HG03469 (cell line): ENCODE measurements around the gene IGF2BP2.
A peak's percentile ranks its signal among the peaks of the same experiment; 100 is the strongest.
"Not testable (repeated sequence)": the region's sequence is repeated elsewhere in the genome, so short reads cannot be mapped to it uniquely, and the experiment has no call there.

ENCODE experiments used
- ATAC-seq: cut with Tn5 transposase; IDR thresholded peaks from one replicate; pipeline ENCODE4 v1.9.1; 2021; ENCODE audit warnings: mild to moderate bottlenecking, moderate library complexity, moderate number of reproducible peaks; ENCODE audit not compliant: unreplicated experiment

Gene IGF2BP2

DNA sequence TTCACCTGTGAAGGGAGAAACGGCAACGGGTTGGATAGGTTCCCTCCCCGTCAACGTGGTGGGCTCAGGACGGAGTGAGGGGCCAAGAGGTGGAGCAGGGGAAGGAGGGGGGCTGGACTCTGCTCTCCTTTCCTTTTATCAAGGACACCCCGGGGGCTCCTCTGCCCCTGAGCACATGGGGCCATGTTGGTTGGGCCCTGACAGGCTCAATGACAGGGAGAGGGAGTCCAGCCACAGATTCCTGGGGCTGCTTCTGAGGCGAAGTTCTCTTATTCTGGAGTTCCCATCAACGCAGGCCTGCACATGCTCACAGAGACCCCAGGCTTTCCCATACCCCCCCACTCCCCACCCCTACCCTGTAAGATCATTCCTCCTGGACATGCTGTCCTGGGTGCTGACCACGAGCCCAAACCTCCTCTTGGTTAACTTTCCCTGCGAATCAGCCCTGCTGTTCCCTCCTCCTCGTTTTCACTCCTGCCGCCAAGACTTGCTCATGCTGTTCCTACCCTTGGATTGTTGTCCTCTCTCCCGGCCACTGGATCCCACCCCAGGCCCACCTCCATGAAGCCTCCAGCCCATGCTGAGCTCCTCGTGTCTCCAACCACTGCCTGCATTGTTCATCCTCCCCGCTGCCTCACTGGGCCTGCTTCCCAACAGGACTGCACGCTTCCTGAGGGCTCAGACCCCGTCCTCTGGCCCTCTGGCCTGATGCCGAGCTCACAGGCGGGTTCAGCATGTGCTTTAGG, 177.5 kb downstream of the IGF2BP2 start:
- ATAC-seq = no peak

DNA sequence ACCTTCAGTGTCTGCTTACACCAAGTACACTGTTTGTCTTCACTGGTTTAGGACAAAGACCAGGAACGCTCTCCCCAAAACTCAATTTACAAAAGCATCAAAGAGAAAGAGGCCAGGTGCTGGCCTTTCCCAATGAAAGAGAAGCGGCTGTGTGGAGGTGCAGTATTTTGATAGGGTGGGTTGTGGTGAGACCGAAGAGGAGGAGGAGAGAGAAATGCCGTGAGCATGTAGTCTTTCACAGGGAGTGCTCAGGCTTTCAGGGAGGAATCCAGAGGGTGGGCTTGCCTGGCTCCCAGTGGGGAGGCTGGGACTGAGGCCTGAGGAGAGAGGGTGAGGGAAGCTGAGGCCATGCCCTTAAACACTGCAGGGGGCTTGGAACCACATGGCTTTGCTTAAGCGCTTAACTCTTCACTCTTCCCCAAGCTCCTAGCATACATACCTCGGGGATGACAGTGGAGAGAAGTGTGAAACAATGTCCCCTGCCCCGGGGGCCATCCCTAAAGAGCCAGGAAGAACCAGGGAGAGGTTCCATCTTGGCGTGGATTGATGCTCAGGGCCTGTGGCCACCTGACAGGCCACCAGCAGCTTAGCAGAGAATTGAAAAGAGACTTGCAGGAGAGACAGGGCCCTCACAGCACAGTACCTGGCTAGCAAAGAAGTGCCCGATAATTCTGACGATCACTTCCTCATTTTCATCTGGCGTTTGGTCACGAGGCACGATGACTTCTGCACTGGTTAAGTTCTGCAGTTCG, 178.3 kb downstream of the IGF2BP2 start:
- ATAC-seq = no peak

DNA sequence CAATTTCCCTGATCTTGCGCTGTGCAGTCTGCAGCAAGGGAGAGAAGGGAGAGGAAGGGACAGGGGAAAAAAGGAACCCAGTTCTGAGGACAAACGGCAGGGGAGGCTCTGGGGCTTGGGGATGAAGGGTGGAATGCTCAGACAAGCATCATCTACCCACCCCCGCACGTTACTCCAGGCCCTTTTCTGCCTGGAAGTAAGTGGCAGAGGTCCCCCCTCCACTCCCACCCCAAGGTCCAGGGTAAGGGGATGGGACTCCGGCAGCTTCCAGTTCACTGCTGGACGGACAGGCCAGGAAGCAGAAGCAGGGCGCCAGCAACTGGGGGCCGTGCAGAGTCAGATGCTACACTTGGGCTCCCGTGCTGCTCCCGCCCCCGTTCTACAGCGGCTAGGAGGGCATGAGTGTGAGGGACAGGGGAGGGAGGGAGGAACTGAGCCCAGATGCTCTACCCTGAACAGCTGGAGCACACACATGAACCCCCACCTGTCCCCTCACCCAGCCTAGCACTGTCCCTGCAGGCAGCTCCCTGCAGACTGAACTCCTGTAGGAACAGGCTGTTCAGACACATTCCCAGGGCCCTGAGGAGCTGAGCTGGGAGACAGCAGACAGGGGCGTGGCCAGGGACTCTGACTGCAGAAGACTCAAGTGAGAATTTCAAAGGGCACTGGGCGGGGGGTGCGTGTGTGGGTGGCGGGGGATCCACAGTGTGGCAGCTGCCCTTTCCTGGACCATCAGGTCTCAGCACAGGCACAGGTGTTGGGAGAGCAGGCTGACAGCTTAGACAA, 179.1 kb downstream of the IGF2BP2 start:
- ATAC-seq = no peak

DNA sequence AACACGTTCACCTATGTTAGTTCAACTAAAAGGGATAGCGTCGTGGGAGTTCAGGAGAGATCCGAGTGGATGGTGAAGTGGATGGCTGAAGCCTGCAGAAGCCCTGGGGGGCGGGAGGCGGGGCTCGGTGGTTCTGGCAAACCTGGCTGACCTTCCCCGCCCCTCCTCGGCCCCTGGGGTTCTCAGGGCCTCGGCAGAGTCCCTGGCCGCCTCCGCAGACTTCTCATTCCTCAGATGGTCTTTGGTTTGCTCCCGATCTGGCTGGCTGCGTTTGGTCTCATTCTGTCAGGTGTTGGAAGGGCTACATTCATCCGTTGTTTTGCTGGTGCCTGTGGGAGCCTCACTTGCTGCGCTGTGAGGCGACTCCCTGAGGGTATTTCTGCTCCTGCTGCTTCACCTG, 179.7 kb downstream of the IGF2BP2 start:
- ATAC-seq = not testable (repeated sequence)

DNA sequence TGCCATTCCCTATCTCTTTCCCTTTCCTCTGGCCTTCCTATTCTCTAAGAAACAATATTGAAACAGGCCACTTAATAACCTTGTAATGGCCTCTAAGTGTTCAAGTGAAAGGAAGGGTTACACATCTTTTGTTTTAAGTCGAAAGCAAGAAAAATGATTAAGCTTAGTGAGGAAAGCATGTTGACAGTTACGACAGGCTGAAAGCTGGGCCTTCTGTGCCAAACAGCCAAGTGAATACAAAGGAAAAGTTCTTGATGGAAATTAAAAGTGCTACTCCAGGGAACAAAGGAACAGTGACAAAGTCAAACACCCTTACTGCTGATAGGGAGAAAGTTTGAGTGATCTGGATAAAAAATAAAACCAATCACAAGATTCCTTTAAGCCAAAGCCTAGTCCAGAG, 184.5 kb downstream of the IGF2BP2 start:
- ATAC-seq = no peak

DNA sequence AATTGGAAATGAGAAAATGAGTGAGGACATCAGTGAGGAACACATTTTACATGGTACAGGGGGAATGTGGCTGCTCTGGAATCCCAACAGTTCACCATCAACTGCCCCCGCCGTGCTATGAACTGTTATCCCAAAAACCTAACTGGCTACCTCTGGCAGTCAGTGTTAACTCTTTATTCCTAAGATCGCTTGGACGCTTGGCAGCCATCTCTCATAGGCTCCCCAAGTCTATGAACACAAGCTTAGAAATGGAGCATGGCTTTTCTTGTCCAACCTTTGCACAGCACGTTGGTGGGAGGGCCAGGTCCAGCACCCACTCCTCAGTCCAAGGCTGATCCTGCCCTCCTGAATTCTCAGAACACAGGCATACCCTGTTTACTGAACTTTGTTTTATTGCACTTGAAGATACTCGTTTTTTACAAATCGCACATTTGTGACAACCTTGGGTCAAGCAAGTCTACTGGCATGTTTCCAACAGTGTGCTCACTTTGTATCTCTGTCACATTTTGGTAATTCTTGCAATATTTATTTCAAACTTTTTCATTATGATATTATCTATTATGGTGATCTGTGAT, 185.1 kb downstream of the IGF2BP2 start:
- ATAC-seq = no peak

DNA sequence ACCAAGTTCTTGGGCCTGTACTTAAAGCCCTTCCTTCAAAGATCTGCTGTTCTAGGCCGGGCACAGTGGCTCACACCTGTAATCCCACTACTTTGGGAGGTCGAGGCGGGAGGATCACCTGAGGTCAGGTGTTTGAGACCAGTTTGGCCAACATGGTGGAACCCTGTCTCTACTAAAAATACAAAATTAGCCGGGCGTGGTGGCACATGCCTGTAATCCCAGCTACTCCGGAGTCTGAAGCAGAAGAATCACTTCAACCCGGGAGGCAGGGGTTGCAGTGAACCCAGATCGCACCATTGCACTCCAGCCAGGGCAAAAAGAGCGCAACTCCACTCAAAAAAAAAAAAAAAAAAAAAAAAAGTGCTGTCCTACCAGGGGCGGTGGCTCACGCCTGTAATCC, 186.2 kb downstream of the IGF2BP2 start:
- not testable (repeated sequence) for ATAC-seq

DNA sequence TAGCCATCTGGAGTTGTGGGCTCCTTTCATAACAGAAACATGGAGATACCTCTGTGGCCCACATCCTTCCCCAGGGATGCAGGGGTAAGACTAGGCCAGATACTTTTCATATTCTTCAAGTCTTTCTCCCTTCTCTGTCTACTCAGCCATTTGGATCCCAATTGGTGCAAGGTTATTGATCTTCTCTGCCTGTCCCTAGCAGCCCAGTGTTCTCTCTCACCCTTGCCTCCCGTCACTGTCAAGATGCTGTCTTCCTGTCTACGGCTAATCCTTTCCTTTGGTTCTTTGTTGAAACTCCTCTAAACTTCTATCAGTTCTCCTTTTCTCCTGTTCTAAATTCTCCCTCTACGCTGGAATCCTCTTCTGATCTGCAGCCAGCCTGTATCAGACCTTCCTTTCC, 187.5 kb downstream of the IGF2BP2 start:
- no peak for ATAC-seq

DNA sequence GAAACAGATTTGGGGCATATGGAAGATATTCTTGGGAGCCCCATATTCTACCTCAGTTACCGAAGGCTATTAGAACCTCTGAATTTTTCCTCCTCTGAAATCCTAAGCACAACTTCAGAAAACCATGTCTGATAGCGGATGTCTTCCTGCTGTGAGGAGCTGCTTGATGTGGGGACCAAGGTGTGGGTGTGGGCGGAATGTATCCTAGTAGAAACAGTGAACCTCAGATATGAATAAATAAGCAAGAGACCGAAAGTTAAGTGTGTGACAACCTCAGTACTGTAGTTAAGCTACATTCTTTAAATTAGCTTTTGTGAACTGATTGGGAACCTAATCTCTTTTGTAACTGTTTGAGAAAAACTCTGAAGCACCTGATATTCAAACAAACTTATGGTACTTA, 191.8 kb downstream of the IGF2BP2 start:
- no peak for ATAC-seq

DNA sequence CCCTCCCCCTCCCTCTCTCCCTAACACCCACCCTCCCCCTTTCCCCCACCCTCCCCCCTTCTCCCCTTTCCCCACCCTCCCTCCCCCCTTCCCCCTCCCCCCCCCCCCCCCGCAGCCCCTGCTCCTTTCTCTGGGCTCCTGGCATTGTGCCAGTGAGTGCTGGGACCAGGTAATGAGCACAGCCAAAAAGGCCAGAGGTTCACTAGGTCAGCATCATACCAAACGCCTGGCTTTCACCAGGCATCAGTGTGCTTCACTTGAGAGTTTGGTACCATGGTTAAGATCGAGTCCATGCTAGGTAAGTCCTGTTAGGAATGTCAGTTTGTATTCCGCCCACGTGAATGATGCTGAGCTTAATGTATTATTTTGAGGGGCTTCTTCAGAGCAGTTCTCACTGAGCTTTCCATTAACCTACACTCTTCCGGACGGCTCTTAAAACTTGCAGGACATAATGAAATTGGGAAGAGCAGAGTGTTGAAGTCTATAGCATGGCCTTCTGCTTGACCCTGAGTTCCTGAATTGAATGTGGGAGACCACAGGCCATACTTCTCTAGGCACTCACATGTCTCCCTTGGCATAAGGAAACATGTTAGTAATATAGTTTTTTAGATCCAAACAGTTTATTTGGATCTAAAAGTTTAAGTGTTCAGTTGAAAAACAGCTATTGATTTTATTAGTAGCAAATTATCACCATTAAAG, 193.2 kb downstream of the IGF2BP2 start:
- ATAC-seq = no peak

DNA sequence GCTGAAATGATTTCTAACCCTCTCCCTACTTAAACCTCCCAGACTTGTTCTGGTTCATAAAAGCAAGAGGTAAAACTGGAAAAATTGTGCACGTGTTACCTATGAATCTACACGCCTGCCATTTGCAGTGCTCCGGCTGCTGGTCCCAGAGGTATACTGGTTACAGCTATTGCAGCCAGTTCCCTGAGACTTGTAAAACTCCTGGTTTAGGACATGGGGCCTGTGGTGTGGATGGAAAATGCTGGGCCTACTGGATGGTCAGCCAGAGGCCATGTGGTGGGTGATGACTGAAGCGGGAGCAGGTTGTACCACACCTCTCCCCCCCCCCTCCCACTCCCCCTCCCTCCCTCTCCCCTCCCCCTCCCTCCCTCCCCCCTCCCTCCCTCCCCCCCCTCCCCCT, 193.7 kb downstream of the IGF2BP2 start:
- ATAC-seq = no peak

DNA sequence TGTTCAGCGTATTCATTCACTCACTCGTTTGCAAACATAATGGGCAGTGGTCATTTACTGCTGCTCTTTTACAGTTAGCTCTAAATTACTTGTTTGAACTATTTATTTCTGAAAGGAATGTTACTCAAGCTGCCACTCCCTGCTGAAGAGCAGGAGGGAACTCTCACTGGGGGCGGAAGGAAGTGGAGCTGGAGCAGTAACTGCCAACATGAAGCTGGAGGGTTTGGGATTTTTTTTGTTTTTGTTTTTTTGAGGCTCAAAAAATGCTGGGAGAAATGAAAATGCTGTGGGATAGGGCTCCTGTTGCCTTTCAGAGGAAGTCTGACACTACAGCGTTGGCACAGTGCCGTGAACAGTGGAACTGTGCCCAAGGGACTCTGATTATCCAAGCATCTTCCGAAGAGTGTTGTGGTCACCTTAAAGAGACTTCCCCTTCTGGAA, 194.6 kb downstream of the IGF2BP2 start:
- no peak for ATAC-seq

DNA sequence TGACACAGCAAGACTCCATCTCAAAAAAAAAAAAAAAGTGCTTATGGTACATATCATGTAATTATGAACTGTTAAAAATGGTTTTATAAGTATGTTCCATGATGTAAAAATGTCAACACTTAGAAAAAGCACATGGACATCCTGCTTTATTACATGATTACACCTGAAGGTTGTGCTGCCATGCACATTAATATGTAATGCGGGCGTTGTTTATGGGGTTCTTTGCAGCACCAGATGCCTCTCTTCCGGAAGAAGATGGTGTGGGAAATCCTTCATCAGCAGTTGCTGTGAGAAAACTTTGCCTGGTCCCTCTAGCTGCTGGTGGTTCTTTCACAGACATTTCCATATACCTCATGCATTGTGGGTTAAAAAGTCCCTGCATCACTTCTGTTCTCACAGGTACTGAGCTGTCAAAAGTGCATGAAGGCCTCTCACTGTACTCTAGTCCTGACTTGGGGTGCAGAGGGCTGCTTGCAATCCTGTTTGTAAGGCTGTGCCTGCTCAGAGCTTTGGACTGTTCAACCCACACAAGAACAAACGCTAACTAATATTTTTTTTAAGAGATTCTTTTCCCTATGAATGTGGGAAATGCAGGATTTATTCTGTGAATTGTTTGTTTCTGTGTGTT, 195.2 kb downstream of the IGF2BP2 start:
- no peak for ATAC-seq

DNA sequence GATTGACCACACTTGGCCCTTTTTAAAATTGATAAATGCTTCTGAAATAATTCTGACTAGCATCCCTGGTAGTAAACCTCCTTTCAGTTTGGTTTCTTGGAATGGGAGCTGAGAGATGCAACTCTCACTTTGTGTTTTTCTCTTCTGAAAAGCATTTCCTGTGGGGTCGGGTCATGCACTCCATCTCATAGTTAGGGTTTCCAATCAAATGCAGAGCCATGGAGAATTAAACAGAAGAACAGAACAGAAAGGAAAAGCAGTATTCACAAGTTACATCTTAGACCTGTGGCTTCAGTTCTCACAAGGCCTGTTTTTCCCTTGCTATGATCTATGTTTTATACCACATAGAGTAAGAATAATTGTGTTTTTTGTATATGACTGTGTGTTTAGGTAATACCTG, 199.1 kb downstream of the IGF2BP2 start:
- no peak for ATAC-seq

DNA sequence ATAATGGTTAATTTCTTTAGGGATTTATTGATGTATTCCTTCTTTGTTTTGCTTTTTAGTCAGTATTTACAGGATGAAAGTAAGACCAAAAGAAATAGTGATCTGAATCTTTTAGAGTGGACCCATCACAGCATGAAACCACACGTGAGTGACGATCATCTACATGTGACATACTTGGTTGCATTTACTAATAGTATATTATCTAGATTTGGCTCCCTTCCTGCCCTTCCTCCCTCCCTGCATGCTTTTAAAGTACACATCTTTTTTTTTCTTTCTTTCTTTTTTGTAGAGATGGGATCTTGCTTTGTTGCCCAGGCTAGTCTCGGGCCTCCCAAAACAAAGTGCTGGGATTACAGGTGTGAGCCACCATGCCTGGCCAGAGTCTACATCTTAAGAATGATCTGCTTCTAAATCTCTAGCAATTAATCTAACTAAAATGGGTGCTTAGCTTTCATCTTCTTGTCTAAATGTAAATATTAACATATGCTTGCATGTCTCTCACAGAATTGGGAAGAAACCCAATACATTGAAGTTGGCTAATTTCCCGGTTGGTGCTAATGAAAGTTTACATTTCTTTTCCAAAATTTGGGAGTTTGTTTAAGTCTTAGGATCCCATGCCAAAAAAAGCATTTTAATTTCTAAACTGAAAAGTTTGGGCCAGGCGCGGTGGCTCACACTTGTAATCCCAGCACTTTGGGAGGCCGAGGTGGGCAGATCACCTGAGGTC, 200.7 kb downstream of the IGF2BP2 start:
- ATAC-seq = no peak

DNA sequence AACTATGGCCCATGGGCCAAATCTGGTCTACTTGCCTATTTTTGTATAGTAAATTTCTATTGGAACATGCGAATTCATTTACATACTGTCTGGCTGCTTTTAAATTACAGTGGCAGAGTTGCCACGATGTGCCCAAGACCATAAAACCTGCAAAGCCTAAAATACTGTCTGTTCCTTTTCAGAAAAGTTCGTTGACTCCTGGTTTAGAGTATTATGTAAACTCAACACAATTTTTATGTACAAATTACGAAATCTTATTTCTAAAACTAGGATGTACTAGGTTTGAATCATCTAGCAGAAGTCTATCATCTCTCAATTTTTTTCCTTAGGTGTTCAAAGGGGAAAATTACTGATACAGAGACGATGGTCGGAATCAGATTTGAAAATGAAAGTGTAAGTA, 211.8 kb downstream of the IGF2BP2 start:
- no peak for ATAC-seq

DNA sequence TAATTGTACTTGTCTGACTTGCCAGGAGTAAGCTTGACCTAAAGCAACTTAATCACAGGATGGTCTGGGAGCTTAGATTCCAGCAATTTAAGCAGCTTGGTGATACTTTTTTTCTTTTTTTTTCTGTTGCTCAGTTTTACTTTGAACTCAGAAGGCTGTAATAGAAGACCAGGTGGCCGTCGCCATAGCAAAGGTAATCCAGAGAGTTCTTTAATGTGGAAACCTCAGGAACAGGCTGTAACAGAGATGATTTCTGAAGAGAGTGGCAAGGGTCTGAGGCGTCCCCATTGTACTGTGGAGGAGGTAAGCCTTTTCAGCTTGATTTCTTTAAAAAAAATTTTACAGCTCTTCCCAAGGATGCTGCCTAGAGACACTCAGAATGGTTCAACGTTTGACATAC, 218.6 kb downstream of the IGF2BP2 start:
- ATAC-seq = no peak

DNA sequence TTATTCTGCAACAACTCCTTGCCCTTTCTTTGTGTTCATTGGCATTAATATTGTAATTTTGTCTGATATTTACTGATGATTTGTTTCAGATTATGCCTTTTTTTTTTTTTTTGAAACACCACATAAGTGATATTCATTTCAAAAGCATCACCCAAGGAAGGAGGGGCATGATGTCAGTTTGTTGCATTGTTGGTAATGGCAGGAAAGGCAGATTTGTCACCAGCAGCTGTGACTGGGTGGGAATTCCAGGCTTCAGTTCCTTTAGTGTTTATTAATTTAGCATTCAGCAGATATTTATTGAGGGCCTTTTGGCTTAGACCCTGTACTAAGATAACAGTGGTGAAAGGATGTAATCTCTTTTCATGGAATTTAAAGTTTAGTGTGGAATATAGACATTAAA, 219.3 kb downstream of the IGF2BP2 start:
- no peak for ATAC-seq

DNA sequence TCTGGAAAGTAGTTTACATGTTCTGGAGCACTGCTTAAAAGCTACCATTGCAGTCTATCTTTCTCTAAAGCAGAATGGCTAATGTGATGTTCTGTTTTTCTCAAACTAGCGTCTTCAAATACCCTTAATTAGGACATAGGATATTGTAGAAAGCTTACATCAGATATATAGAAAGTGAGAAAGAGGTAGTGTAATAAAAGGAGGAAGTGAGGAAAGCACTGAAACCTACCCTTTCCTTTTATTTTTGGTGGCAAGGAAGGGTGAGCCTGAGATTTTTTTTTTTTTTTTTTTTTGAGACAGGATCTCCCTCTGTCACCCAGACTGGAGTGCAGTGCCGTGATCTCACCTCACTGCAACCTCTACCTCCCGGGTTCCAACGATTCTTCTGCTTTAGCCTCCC, 229.3 kb downstream of the IGF2BP2 start:
- ATAC-seq = peak; percentile 54

DNA sequence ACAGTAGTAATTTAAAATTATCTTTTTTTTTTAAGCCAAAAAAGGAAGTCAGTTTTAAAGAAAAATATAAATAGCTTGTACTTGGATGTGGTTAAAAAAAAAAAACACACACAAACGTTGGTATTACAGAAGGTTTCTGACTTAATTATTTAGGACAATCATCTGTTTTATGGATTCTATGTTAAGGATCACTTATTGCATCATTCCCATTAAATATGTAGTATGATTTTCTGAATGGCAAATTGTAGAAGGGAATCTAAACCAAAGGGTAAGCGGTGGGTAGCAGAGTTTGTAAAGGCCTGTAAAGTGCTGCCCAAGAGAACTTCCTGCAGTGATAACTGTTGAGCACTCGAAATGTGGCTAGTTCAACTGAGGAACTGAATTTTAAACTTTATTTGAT, 230.8 kb downstream of the IGF2BP2 start:
- no peak for ATAC-seq
